RWPE1 (cell line): ENCODE data around the gene PROC.

ENCODE experiments used
- CTCF ChIA-PET: fragments of 350-600 bp; sonication (Branson Sonifier 250); formaldehyde crosslinking; extraction: SDS; loops from one replicate; lab custom pipeline; 2021; lab: Yijun Ruan, JAX
- POLR2A ChIA-PET: fragments of 400-600 bp; formaldehyde crosslinking; extraction: SDS; loops from one replicate; lab custom pipeline; 2020; ENCODE audit warnings: antibody characterized with exemption; ENCODE audit not compliant: low non-redundant PET; lab: Yijun Ruan, JAX
- DNase-seq: peaks from one replicate; pipeline ENCODE4 v3.0.0; 2012; ENCODE audit warnings: low spot score
- H3K27ac ChIP-seq: fragments of 450-650 bp; 2 replicates; pipeline ENCODE4 v1.5.1; 2017
- CTCF ChIP-seq: fragments of 450-650 bp; conservative IDR thresholded peaks from 2 replicates; pipeline ENCODE4 v1.5.1; 2017; ENCODE audit warnings: low read depth, mild to moderate bottlenecking

PROC gene

GRCh38 chr2:127417406-127417805 is 821 bp upstream of the PROC start:
- peak overlapping the region; percentile 89 for H3K27ac ChIP-seq
- POLR2A ChIA-PET, result no interaction called here
- DNase-seq, result no peak
- no peak for TF ChIP-seq CTCF
- CTCF ChIA-PET, result no interaction called here

- ChIA-PET POLR2A (no interaction called here), CTCF (no interaction called here)
- 0 out of 2 replicates have a peak overlapping the region, but pooled peaks have one; percentile 89 for H3K27ac ChIP-seq
- no peak for TF ChIP-seq CTCF
- no peak for DNase-seq
Observed at GRCh38 chr2:127419112-127419430, 844 bp downstream of the PROC start.

- H3K27ac ChIP-seq, result peak overlapping the region; percentile 20
- no peak for DNase-seq
- POLR2A ChIA-PET, result no interaction called here
- CTCF ChIA-PET, result no interaction called here
- no peak for TF ChIP-seq CTCF
Observed at GRCh38 chr2:127419448-127420038, 1.3 kb downstream of the PROC start.

GRCh38 chr2:127420039-127420864 is 2.0 kb downstream of the PROC start:
- no peak for TF ChIP-seq CTCF
- no peak for DNase-seq
- peak overlapping the region; percentile 20 for H3K27ac ChIP-seq
- POLR2A ChIA-PET, result no interaction called here
- CTCF ChIA-PET, result no interaction called here

- peak overlapping the region; percentile 69 for H3K27ac ChIP-seq
- ChIA-PET POLR2A (no interaction called here), CTCF (no interaction called here)
- no peak for TF ChIP-seq CTCF
- no peak for DNase-seq
Observed at GRCh38 chr2:127421116-127421800, 3.0 kb downstream of the PROC start.

GRCh38 chr2:127421871-127422558 is 3.8 kb downstream of the PROC start:
- ChIA-PET CTCF (no interaction called here), POLR2A (no interaction called here)
- DNase-seq, result no peak
- TF ChIP-seq CTCF, result no peak
- H3K27ac ChIP-seq, result peak overlapping the region; percentile 69
